ENCODE measurements around the gene MYO18A. TPM values are rescaled to one million over a fixed set of nuclear protein-coding genes. Genes with fewer than 3 reads are reported as not detected.

Gene MYO18A
- total RNA-seq, 2 donors from 2014 or later: 106 to 332 TPM

DNA sequence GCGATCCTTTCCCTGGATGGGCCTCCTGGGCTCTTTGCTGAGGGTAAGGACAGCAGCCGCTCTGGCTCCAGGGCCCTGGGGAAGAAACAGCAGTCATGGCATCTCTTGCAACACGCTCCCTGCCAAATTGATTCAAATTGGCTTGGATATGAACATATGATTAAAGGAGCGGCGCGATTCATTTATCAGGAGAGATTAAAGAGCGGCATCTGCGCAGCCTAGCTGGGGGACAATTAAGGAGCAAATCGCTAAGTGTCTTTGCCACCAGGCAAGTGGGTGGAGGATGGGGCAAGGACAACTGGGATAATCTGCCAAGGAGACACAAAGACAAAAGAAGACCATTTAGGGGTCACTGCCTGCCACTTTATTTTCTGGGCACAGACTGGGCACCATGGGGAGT, 109.4 kb downstream of the MYO18A start:
- no peak overlapping the region for H3K4me3 ChIP-seq

DNA sequence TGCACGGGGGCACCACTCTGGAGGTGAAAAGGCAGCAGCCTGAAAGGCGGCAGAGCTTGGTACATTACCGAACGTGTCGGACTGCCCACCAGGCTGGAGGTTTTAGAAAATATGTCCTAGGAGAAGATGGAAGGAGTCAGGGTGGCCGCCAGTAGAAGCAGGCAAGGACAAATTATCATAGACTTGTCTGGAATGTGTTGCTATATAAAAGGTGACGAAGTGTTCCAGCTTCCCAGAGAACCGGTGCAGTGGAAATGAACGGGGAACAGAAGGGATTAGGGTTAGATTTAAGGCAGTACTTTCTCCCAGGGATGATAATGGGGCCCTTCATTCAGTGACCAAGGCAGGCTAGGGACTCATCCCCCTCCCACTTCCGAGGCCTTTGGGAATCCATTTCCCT, 109.9 kb downstream of the MYO18A start:
- Histone ChIP-seq H3K36me3 (no peaks in the 10 kb centered on the region), H3K4me3 (no peak overlapping the region), H3K9me3 (no peaks in the 10 kb centered on the region), H3K4me1 (ENCODE audit: control insufficient read depth in 1 of 2, low read depth in 2 of 2) (peaks cover 4 to 6% of the 10 kb centered on the region in 2 donors), H3K27ac (no peak overlapping the region), H3K27me3 (replicated peaks; ENCODE audit: insufficient read depth) (no peaks in the 10 kb centered on the region)
- DNase-seq (ENCODE audit: low spot score) (no peak), ATAC-seq (ENCODE audit: insufficient number of reproducible peaks, low FRiP score, low read depth) (no peak)
- TF ChIP-seq, protein P1, sequence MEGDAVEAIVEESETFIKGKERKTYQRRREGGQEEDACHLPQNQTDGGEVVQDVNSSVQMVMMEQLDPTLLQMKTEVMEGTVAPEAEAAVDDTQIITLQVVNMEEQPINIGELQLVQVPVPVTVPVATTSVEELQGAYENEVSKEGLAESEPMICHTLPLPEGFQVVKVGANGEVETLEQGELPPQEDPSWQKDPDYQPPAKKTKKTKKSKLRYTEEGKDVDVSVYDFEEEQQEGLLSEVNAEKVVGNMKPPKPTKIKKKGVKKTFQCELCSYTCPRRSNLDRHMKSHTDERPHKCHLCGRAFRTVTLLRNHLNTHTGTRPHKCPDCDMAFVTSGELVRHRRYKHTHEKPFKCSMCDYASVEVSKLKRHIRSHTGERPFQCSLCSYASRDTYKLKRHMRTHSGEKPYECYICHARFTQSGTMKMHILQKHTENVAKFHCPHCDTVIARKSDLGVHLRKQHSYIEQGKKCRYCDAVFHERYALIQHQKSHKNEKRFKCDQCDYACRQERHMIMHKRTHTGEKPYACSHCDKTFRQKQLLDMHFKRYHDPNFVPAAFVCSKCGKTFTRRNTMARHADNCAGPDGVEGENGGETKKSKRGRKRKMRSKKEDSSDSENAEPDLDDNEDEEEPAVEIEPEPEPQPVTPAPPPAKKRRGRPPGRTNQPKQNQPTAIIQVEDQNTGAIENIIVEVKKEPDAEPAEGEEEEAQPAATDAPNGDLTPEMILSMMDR (IDR thresholded peaks at IDR 0.05): no peak

More for the DNA sequence above, 109.4 kb downstream of the MYO18A start:
- ATAC-seq (ENCODE audit: insufficient number of reproducible peaks, low FRiP score, low read depth): no peak
- Histone ChIP-seq H3K27me3 (replicated peaks; ENCODE audit: insufficient read depth) (no peaks in the 10 kb centered on the region), H3K36me3 (no peaks in the 10 kb centered on the region), H3K9me3 (no peaks in the 10 kb centered on the region), H3K4me1 (ENCODE audit: control insufficient read depth in 1 of 2, low read depth in 2 of 2) (peaks cover 4 to 6% of the 10 kb centered on the region in 2 donors), H3K27ac (no peak overlapping the region)
- DNase-seq (ENCODE audit: low spot score): no peak
- TF ChIP-seq, protein P1 (IDR thresholded peaks at IDR 0.05): no peak

DNA sequence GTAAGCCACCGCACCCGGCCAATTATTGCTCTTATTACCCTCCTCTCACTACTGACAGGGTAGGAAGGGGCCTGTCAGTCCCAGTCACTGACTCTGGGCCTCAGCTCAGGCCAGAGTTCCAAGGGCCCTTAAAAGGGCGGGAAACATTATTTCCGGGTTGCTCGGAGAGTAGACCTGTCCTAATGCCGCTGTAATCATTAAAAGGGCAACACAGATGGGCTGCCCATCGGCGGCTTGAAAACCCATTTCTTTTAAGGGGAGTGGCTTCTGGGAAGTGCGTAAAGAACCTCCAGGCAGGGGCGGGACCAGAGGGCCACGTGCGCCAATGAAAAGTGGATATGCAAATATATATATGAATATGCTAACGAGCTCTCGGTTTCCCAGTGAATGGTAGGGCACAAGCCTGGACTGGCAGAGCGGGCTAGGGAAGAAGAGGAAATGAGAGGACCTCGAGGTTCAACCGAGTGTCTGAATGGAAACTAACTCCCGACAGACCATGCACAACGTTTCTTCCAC, 110.6 kb downstream of the MYO18A start:
- Histone ChIP-seq H3K4me1 (ENCODE audit: control insufficient read depth in 1 of 2, low read depth in 2 of 2) (peaks cover 4 to 6% of the 10 kb centered on the region in 2 donors), H3K9me3 (no peaks in the 10 kb centered on the region), H3K27ac (no peak overlapping the region), H3K4me3 (no peak overlapping the region), H3K36me3 (no peaks in the 10 kb centered on the region), H3K27me3 (replicated peaks; ENCODE audit: insufficient read depth) (no peaks in the 10 kb centered on the region)
- TF ChIP-seq, protein P1 (IDR thresholded peaks at IDR 0.05): no peak
- ATAC-seq (ENCODE audit: insufficient number of reproducible peaks, low FRiP score, low read depth) (peak; percentile 36), DNase-seq (ENCODE audit: low spot score) (no peak)

DNA sequence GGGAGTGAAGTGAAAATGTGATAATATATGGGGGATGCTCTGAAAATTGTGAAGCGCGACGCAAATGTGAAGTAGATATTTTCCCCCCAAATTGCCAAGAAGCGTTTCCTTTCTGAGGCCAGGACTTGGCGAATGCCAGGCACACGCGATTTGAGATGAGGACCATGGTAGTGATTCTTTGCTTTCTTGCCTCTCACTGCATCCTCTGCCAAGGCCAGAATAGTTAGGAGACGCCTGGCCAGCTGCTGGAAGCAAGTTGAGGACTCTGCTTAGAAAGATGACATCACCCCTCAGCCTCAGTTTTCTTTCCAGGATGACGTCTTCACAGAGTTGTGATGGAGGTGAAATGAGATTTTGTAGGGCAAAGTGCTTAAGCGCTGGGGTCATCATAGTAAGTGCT, 111.4 kb downstream of the MYO18A start:
- no peaks in the 10 kb centered on the region for H3K9me3 ChIP-seq
- H3K36me3 ChIP-seq: no peaks in the 10 kb centered on the region
- no peak overlapping the region for H3K27ac ChIP-seq
- TF ChIP-seq, protein P1 (IDR thresholded peaks at IDR 0.05): no peak
- DNase-seq (ENCODE audit: low spot score) (no peak), ATAC-seq (ENCODE audit: insufficient number of reproducible peaks, low FRiP score, low read depth) (no peak)
- peaks cover 4 to 6% of the 10 kb centered on the region in 2 donors for H3K4me1 ChIP-seq (ENCODE audit: control insufficient read depth in 1 of 2, low read depth in 2 of 2)
- H3K27me3 ChIP-seq (replicated peaks; ENCODE audit: insufficient read depth): no peaks in the 10 kb centered on the region
- H3K4me3 ChIP-seq: no peak overlapping the region

GRCh38 chr17:29066606-29067005, 113.6 kb downstream of the MYO18A start:
- no peaks in the 10 kb centered on the region for H3K27me3 ChIP-seq (replicated peaks; ENCODE audit: insufficient read depth)
- H3K27ac ChIP-seq: no peak overlapping the region
- peaks cover 4 to 6% of the 10 kb centered on the region in 2 donors for H3K4me1 ChIP-seq (ENCODE audit: control insufficient read depth in 1 of 2, low read depth in 2 of 2)
- no peak overlapping the region for H3K4me3 ChIP-seq
- no peak for DNase-seq (ENCODE audit: low spot score)
- H3K36me3 ChIP-seq: no peaks in the 10 kb centered on the region
- ATAC-seq (ENCODE audit: insufficient number of reproducible peaks, low FRiP score, low read depth): no peak
- no peaks in the 10 kb centered on the region for H3K9me3 ChIP-seq
- TF ChIP-seq, protein P1 (IDR thresholded peaks at IDR 0.05): no peak

Measured in thoracic aorta (tissue), 2 donors.